Glomerular visceral epithelial cell (primary cell): ENCODE results near the gene FAM117A.
A peak's percentile ranks its signal among the peaks of the same experiment; 100 is the strongest.
"Not testable (repeated sequence)": the region's sequence is repeated elsewhere in the genome, so short reads cannot be mapped to it uniquely, and the experiment has no call there.

ENCODE experiments used
- DNase-seq: peaks from one replicate; pipeline ENCODE4 v3.0.0-alpha.2; 2016; ENCODE audit errors: extremely low spot score

Gene FAM117A

GRCh38 chr17:49739641-49740271 is 24.2 kb downstream of the FAM117A start:
- no peak for DNase-seq

GRCh38 chr17:49738456-49739163 is 25.3 kb downstream of the FAM117A start:
- DNase-seq = no peak

GRCh38 chr17:49734515-49735490 is 29.1 kb downstream of the FAM117A start:
- no peak for DNase-seq

- DNase-seq = no peak
These were observed 32.5 kb downstream of the FAM117A start for GRCh38 chr17:49731435-49731831.

GRCh38 chr17:49730785-49731434 is 33.0 kb downstream of the FAM117A start:
- DNase-seq = no peak

DNA sequence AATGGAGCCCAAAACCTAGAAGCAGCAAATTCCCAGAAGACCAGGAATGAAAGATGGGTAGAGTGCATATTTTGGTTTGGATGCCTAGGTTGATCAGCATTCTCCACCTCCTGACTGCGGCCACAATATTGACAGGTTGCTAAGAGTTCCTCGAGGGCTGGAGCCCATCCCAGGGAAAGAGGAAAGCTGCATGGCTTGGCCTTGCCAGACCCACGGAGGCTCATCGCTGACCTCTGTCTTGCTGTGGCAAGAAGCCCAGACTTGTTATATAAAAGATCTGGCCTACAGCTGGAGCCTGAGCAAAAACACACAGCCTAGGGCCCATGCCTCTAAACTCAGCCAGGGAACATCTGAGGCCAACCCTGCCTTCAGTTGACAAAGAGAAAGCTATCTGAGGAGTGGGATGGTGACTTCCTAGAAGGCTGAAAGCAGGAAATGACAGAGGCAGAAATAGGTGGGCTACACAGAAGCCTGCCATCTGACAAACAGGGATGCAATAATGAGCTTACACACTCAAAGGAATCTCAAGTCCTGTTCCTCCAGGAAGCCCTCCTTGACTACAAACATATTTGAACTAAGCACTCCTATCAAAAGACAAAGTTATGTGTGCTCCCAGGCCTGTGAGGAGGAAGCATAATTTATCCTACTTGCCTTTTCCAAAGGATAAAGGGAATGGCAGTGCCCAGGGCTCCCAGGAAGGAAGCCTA is 33.7 kb downstream of the FAM117A start:
- DNase-seq = no peak

GRCh38 chr17:49729069-49729468 is 34.9 kb downstream of the FAM117A start:
- no peak for DNase-seq

GRCh38 chr17:49728425-49728824 is 35.5 kb downstream of the FAM117A start:
- DNase-seq = no peak

- DNase-seq = no peak
These were observed 36.6 kb downstream of the FAM117A start for GRCh38 chr17:49727380-49727779.

GRCh38 chr17:49725452-49726130 is 38.3 kb downstream of the FAM117A start:
- DNase-seq = no peak

- DNase-seq = not testable (repeated sequence)
These were observed 39.4 kb downstream of the FAM117A start for GRCh38 chr17:49724552-49724951.

- no peak for DNase-seq
These were observed 40.5 kb downstream of the FAM117A start for GRCh38 chr17:49723423-49723822.

- no peak for DNase-seq
These were observed 41.9 kb downstream of the FAM117A start for GRCh38 chr17:49722066-49722465.

DNA sequence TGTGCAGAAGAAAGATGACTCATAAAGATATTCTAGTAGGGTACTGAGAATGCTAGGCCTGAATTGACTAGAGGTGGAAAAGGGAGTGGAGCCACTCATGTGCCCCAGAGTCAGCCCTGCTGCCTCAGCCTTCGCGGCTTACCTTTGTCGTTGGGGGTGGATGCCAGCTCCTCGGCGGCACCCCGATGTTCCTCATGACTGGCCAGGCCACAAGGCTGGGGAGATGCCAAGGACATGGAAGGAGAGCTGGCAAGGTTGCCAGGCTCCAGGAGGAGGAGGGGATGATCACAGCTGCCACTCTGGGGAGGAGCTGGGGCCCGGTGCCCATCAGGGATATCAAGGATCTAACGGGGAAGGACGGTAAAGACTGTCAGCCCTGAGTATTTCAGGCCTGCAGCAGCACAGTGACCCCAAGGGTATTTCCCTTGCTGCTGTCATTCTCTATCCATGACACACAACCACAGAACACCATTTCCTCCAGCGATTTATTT is 46.5 kb downstream of the FAM117A start:
- DNase-seq = peak; percentile 45

- DNase-seq = no peak
These were observed 47.1 kb downstream of the FAM117A start for GRCh38 chr17:49716668-49717364.

GRCh38 chr17:49715717-49716279 is 48.1 kb downstream of the FAM117A start:
- no peak for DNase-seq

DNA sequence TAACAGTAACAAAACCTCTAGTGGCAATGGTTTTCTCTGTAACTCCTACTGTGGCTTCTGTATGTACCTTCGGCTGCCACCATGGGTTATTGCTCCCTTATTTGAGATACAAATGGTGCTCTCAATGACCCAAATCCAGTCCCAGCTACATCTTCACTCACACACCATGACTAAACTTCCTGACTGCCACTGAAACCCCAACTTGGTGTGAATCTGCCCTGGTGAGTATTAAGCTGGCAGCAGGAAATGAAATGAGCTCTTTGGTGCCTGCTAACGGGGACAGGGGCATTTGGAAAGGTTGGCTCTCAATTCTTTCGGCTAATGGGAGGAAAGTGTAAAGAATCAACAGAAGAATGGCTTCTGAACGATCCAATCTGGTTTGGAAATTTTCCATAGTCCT is 48.7 kb downstream of the FAM117A start:
- DNase-seq = no peak

DNA sequence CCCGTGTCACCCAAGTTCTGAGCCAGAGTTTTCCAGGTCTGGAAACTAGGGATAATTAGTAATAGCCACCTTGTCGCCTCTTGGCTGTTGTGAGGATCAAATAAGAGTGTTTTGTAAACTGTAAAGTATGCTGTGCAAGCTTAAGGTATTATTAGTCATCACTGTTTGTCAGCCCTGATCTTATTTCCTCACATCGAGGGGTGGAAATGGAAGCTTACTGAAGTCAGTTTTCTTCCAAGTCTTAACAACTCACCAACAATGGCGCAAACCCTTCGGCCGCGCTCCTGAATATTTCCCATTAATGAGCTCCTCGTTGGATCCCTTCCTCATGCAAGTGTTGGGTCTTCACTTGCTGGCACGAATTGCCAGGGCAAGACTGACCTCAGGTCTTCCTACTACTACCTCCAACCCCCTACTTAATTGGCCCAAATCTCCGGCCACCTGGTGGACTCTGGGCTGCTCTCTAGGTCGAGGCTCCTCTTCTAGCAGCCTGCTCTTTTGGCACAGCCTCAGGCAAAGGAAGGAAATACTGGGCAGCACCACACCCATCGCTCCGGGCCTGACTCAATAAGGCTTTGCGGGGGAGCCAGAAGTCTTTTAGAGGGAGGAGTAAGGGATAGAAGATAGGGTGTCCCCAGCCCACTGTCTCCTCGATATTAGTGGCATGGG is 55.3 kb downstream of the FAM117A start:
- DNase-seq = peak; percentile 16
